Ovary (tissue), 9 donors: Measurements from ENCODE around the gene CKAP4. TPM values are rescaled to one million over a fixed set of nuclear protein-coding genes. Genes with fewer than 3 reads are reported as not detected.

ENCODE experiments used
- DNase-seq, 5 donors: peaks; one replicate each; pipeline ENCODE4 v3.0.0-alpha.2; 2019 to 2020
- H3K27ac ChIP-seq, 2 donors: fragments of 200-600 bp; one replicate each; pipeline versions ENCODE4 v1.5.1 to v1.8.0; 2019 to 2022
- H3K27me3 ChIP-seq: fragments of 200-600 bp; one replicate; pipeline ENCODE4 v1.8.0; 2022
- H3K36me3 ChIP-seq: fragments of 200-600 bp; sonication (generic); one replicate; pipeline ENCODE4 v1.5.1; 2019
- H3K4me1 ChIP-seq: one replicate; pipeline ENCODE4 v1.8.1; 2013; ENCODE audit warnings: mild to moderate bottlenecking, moderate library complexity; ENCODE audit not compliant: insufficient read depth
- H3K4me3 ChIP-seq: fragments of 200-600 bp; sonication (generic); one replicate; pipeline ENCODE4 v1.5.1; 2017
- H3K9me3 ChIP-seq, 2 donors: fragments of 200-600 bp in 1 of 2; sonication (generic) in 1 of 2; one replicate each; pipeline versions ENCODE4 v1.5.1 to v1.8.1; 2013 to 2019; ENCODE audit warnings: mild to moderate bottlenecking in 1 of 2, moderate library complexity in 1 of 2
- CTCF ChIP-seq, 3 donors: fragments of 450-650 bp in 2 of 3; fragments of 200-600 bp in 1 of 3; IDR thresholded peaks; one replicate each; pipeline versions ENCODE4 v1.5.1 to v1.8.0; 2016 to 2022; ENCODE audit warnings: antibody characterized with exemption in 3 of 3, mild to moderate bottlenecking in 1 of 3
- EP300 ChIP-seq: sonication (generic); formaldehyde crosslinking; IDR thresholded peaks from one replicate; pipeline ENCODE4 v1.6.1; 2017; ENCODE audit warnings: antibody characterized with exemption
- POLR2A ChIP-seq: fragments of 450-650 bp; IDR thresholded peaks from one replicate; pipeline ENCODE4 v1.6.1; 2017; ENCODE audit warnings: antibody characterized with exemption, mild to moderate bottlenecking, moderate library complexity
- WGBS, 3 donors: extraction: QIAGEN DNeasy Blood & Tissue Kit in 1 of 3; methylation state at CpG; one replicate each; pipeline versions ENCODE4 v1.1.5 to v1.1.7; 2013 to 2017; 5-methylcytosine and 5-hydroxymethylcytosine counted together
- intact Hi-C, 4 donors: fragments of 100-400 bp; cut with DNase I; formaldehyde crosslinking; loops; one replicate each; pipeline versions ENCODE4 v1.11.0 to v1.15.1; 2022 to 2023
- polyA plus RNA-seq, 2 donors: library from polyadenylated mRNA; stranded (reverse); fragments of 200-250 nt in 1 of 2; fragments of 350-450 nt in 1 of 2; fragmentation: Illumina TruSeq in 1 of 2; extraction: RNeasy Lipid Tissue Mini Kit (QIAGEN cat#74804) in 1 of 2; gene quantifications; one replicate each; pipeline ENCODE4 v1.2.3, GENCODE V29; 2013 to 2014
- total RNA-seq, 7 donors: library from RNA; depleted of rRNA in 2 of 7; stranded (reverse); fragments of >200 nt in 2 of 7; fragmentation: NEBNext Ultra II Directional in 3 of 7; extraction: Animal tissue kit (Norgen Biotek cat#: 25700) in 3 of 7; gene quantifications; one replicate each; pipeline versions ENCODE4 v1.1.0 to v1.2.4, GENCODE V29; 2016 to 2023
- donor health status: DM: no; HTN: no; CAD: no; lungs with moderate emphysema.
- donor health status: DM: no; HTN: no; CAD: no.
- donor health status: Bipolar disorder and iron deficiency.
- donor health status: DM: yes; HTN: yes; CAD: no.
- donor health status: DM: no; HTN: no; CAD: no.
- donor health status: DM: yes; HTN: yes; CAD: no.

Gene CKAP4
- total and polyA plus RNA-seq, 9 donors = 26.4 to 87.4 (median 55.4) TPM

GRCh38 chr12:106251631-106252455, 4.0 kb upstream of the CKAP4 start:
- Histone ChIP-seq H3K9me3 (no peaks in the 10 kb centered on the region), H3K4me1 (peaks cover 9% of the 10 kb centered on the region), H3K36me3 (no peaks in the 10 kb centered on the region), H3K27me3 (no peaks in the 10 kb centered on the region), H3K27ac (peak overlapping the region in 1 of 2 donors; percentile 0), H3K4me3 (no peak overlapping the region)
- TF ChIP-seq POLR2A = no peak
- no peak for TF ChIP-seq CTCF (IDR thresholded peaks at IDR 0.05)
- no peak for TF ChIP-seq EP300
- no peak for DNase-seq
- intact Hi-C loops = no loop called here
- WGBS, 3 donors = 40 to 51% (median 44%) methylated on average over 6 of the region's 6 CpGs

- intact Hi-C loops = loop anchor here in 3 of 4 donors (5.0 to 10.0 kb wide), 4 partner anchors 53 to 108 kb away; partner anchors contain the start of genes POLR3B (in 1 of the 3) and TCP11L2 (in 1 of the 3)
- WGBS, 3 donors = 47 to 54% (median 50%) methylated on average over 5 of the region's 5 CpGs
- H3K27me3 ChIP-seq = no peaks in the 10 kb centered on the region
Observed at GRCh38 chr12:106249411-106250135, 1.8 kb upstream of the CKAP4 start.

GRCh38 chr12:106248846-106249371, 1.1 kb upstream of the CKAP4 start:
- intact Hi-C loops = loop anchor here in 3 of 4 donors (5.0 to 10.0 kb wide), 4 partner anchors 53 to 108 kb away; partner anchors contain the start of genes POLR3B (in 1 of the 3) and TCP11L2 (in 1 of the 3)
- 13 to 15% (median 15%) methylated on average over 12 of the region's 12 CpGs for WGBS, 3 donors
- peak in 1 of 5 donors; percentile 43 for DNase-seq
- no peak for TF ChIP-seq CTCF (IDR thresholded peaks at IDR 0.05)
- no peak for TF ChIP-seq EP300
- TF ChIP-seq POLR2A = no peak
- peak overlapping the region; percentile 73 for H3K4me3 ChIP-seq
- peak overlapping the region; percentile 99 to 100 for H3K27ac ChIP-seq
- H3K9me3 ChIP-seq = no peaks in the 10 kb centered on the region
- H3K36me3 ChIP-seq = no peaks in the 10 kb centered on the region
- H3K27me3 ChIP-seq = no peaks in the 10 kb centered on the region
- peaks cover 16% of the 10 kb centered on the region for H3K4me1 ChIP-seq

More at GRCh38 chr12:106249411-106250135, 1.8 kb upstream of the CKAP4 start:
- peak overlapping the region in 1 of 2 donors; percentile 100 for H3K27ac ChIP-seq
- no peaks in the 10 kb centered on the region for H3K9me3 ChIP-seq
- TF ChIP-seq POLR2A (no peak), CTCF (IDR thresholded peaks at IDR 0.05) (no peak), EP300 (no peak)
- peaks cover 15% of the 10 kb centered on the region for H3K4me1 ChIP-seq
- H3K36me3 ChIP-seq = no peaks in the 10 kb centered on the region
- DNase-seq = no peak
- H3K4me3 ChIP-seq = no peak overlapping the region

- Histone ChIP-seq H3K4me3 (peak overlapping the region; percentile 73), H3K4me1 (peaks cover 16% of the 10 kb centered on the region), H3K27ac (peak overlapping the region; percentile 99 to 100), H3K27me3 (no peaks in the 10 kb centered on the region), H3K9me3 (no peaks in the 10 kb centered on the region), H3K36me3 (no peaks in the 10 kb centered on the region)
- DNase-seq = peak; percentile 71 to 83 (median 76)
- 0 to 1% (median 1%) methylated on average over 29 to 36 of the region's 36 CpGs for WGBS, 3 donors
- TF ChIP-seq POLR2A (no peak), CTCF (IDR thresholded peaks at IDR 0.05) (no peak), EP300 (no peak)
- intact Hi-C loops = loop anchor here in 3 of 4 donors (5.0 to 10.0 kb wide), 4 partner anchors 54 to 109 kb away; partner anchors contain the start of genes POLR3B (in 1 of the 3) and TCP11L2 (in 1 of the 3)
Observed at GRCh38 chr12:106248312-106248845, 559 bp upstream of the CKAP4 start.
